Hematopoietic multipotent progenitor cell treated with erythropoietin and hydrocortisone succinate and interleukin-3 and kit ligand, for 4 days (in vitro differentiated cells): ENCODE measurements around the gene MSI2.

Experiments
- DNase-seq: peaks from one replicate; pipeline ENCODE4 v3.0.0-alpha.2; 2015

Gene MSI2

DNA sequence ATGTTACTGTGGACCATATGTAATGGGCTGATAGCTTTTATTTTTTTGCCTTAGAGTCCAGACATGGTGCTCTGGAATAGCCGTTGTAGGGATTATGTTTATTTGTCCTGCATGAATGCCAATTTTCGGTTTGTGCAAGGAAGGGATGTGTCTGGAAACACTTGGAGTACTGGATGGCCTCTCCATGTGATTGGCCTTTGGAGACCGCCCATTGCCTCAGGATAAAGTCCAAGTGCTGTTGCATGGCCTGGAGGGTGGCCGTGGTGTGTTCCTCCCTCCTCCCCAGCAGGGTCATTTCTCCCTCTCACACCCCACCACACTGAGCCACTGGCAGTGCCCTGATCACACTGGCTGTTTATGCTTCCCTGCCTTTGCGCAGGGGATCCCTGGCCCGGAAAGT is 93.9 kb downstream of the MSI2 start:
- no peak for DNase-seq

DNA sequence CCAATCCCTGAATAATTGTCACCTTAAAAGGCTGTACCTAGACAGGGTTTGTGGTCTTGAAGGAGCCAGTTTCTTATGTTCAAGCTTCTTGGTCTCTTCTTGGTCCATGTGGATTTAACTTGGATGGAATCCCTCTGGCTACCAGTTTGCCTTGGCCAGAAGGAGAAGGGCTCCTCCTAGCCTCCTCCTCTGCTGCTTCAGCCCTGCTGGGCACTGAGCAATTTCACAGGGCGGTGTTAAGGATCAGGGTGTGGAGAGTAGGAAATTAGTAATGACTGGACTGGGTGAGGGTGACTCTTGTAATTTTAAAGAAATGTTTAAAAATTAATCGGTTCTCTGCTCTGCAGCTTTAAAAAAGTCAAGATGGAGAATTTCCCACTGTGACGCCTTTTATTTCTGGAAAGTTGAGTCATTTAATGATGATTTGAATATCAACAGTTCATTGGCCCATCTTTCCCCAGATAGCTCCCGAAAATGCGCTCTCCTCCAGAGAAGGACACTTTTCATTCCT is 96.4 kb downstream of the MSI2 start:
- no peak for DNase-seq

DNA sequence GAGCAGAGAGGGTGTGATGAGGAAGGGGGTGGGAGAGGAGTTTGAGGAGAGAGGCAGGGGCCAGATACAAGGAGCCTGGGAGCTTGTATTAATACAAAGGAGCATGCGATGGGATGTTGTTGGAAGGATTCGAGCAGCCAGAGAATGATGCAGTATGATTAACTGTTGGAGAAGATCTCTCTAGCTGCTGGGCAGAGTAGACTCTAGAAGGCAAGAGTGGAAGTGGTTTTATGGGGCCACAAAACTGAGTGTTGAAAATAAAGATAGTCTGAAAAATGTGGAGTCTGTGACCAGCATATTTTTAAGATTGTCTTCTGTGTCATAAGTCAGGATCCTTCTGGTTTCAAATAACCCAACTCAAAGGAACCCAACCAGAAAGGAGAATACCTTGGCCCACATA is 98.3 kb downstream of the MSI2 start:
- peak; percentile 62 for DNase-seq

DNA sequence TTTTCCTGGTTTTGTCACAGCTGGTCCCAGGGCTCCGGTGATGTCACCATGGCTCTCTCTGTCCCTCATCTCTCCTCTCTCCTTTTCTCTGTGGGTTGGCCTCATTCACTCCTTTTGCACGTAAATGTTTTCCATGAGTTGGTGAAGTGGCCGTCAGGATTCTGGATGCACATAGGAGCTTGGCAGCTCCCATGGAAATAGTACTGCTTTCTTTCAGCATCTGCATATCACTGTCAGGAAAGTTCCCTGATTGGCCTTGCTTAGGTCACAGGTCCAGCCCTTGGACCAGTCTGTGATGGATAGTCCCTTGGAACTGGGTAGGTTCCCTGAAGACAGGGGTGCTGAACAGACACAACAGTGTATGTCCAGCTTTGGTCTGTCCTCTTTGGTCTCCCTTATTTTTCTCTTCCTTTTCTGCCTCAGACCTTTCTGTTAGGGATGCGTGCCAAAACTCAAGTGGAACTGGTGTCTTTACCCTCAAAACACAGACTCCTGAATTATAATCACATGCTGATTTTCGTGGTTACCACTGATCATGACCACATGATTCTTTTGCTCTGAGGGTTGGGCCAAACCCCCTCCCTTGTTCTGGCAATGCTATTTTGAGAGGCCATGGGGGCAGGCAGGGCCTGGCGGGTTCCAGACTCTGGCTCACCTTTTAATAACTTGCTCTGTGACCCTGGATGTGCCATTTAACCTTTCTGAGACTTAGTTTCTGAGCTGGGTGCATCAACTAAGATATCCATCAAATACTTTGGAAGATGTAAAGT is 99.0 kb downstream of the MSI2 start:
- DNase-seq, result peak; percentile 64

DNA sequence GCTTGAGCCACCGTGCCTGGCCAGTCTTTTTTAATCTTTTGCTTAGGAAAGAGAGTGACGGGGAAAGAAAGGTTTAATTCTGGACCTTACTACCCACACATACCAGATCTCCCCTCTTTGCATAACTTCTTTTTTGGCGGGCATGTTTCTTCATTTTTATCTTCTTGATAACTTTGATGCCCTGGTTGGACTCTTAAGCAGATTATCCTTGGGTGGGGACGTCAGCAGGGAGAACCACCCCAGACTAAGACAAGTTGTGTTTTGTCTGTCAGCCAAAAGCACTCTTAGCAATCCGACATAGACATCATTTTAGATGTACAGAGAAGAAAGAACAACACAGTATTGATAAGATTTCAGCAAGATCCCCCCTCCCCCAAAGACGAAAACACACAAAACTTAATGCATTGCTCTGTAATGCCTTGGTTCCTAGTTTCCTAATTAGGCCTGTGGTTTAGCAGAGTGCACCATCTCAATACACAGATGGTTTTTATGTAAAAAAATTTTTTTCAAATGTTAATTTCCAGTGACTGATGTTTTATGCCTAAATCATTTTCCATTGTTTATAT is 99.9 kb downstream of the MSI2 start:
- peak; percentile 67 for DNase-seq

DNA sequence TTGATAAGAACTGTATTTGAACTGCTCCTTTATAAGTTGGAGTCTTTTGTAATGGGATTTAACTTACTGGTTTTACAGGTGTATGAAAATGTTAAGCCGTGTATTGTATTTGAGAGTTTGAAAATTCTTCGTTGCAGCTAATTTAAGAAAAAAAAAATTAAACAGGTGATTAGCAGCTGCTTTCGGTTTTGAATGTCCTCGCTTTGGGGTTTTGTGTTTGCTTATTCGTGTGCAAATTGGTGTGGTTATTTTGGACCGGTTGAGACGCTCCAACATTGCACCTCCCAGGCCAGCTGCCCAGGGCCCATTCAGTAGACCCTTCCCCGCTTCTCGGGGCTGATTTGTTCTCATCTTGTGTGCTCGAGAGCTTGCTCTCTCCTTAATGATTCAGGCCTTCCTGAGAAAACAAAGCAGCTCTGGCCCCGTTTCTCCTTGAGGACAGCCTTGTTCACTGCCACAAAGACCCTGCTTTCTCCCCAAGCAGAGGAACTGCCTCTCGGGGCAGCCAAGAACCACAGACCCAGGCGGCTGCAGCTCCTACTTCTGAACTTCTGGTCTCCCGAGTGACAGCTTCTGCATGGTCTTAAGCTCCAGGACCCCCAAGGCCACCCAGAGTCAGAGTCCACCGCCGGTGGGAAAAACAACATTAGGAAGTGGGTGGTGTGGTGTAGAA is 100.5 kb downstream of the MSI2 start:
- peak; percentile 44 for DNase-seq

DNA sequence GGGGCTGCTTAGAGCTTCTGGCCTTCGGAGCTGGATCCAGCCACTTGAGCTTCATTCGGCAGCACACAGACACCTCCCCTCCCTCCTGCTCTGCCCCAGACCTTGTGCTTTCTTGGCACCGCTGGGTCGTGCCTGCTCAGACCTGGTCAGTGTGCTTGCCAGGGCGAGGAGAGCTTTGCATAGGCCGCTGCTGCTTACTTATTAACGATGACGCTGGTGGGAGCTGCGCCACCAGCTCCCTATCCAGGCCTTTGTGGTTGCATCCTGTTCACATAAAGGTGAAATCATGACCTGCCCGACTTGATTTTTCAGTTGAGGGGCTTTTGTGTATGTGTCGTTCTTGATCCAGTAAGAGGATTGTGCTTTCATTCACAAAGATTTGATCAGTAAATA is 101.1 kb downstream of the MSI2 start:
- no peak for DNase-seq

DNA sequence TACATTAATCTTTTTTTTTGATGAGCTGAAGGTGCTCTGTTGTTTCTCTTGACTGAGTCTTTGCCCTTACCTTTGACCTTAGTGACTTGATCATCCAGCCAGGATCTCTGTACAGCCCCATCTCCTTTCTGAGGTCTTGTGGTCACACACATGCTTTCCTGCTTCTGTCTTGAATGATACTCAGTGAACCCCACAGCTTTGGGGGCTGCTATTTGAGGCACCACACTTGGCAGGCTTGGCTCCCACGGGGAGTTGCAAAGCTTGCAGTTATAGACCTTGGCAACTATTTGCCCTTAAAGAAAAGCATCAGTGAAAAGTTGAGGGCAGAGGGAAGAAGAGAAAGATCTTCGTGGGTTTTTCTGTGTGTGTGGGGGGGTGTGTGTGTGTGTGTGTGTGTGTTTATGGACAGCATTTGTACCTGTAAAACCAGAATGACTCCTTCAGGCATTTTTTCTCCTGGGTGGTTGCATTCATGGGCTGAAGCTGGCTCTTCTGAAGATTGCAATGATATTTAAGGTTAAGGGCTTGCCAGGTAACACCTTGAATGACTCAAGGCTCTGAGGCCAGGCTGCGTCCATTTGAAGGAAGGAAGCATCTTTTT is 101.6 kb downstream of the MSI2 start:
- DNase-seq, result peak; percentile 55

DNA sequence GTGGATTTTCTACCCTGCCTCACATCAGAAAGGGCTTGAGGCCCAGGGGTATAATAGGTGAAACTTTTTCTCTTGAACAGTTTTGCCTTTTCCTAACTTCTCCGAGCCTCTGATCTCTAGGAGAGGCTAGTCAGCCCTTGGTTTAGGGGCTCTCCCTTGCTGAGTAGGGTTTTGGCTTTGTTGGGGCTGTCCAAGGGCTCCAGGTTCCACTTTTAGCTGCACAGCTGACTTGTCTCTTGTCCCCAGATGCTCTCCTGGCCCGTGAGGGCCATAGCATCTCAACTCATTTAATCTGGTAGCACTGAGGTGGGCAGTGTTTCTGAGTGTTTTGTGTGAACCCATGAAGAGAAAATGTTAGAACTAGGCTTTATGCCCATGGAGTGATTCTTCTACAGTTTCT is 103.9 kb downstream of the MSI2 start:
- no peak for DNase-seq

DNA sequence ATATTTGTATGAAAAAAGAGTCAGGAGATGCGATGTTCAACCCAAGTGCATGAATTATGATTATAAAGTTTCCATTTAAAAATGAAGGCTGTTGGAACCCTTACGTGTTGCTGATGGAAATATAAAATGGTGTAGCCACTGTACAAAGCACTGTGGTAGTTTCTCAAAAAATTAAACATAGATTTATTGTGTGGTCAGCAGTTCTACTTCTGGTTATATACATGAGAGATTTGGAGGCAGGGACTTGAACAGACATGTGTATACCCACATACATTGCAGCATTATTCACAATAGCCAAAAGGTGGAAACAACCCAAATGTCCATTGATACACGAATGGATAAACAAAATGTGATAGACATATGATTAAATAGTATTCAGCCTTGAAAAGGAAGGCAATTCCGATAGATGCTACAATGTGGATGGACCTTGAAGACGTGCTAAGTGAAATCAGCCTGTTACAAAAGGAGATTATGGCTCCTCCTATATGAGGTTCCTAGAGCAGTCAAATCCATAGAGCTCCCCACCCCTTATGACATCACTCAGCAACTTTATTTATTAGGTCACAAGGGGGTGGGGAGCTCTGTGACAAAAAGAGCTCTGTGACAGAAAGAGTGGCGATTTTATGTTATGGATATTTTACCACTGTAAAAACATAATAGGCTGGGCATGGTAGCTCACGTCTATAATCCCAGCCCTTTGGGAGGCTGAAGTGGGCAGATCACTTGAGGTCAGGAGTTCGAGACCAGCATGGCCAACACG is 106.7 kb downstream of the MSI2 start:
- DNase-seq, result no peak

DNA sequence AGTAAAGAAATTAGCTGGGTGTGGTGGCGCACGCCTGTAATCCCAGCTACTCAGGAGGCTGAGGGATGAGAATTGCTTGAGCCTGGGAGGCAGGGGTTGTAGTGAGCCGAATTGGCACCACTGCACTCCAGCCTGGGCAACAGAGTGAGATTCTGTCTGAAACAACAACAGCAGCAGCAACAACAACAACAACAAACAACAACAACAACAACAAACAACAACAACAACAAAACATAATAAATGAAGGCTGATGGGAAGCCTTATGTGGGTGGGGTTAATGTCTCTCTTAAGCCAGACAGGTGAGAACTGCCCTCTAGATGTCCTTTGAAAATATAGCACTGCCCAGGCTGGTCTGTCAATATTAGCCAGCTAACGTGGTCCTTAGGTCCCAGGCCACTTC is 107.3 kb downstream of the MSI2 start:
- no peak for DNase-seq

DNA sequence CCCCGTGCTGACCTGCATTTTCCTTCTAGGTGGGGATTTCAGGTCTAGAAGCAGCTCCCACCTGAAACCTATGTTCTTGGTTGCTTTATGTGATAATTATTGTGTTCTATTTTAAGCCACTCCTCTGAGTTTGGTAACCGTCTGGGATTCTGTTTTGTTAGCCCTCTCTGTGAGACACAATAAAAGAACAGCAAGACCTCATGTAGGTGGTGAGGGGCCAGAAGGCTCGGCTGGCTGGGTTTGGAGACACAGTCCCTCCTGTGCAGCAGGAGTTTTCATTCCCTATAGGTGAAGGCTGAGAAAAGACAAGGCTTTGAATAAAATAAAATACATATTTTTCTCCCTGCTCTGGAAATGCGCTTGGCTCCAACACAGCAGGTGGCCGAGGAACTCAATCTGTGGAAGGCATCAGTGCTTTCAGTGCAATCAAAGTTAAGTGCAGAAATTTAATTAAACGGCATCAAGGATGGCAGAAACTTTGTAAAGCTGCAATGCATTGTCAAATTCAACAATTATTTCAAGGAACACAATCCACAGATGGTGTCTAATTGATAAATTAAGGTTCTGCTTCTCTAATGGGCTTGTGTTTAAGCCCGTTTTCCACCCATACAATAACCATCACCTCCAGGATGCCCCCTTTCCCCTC is 107.8 kb downstream of the MSI2 start:
- DNase-seq, result no peak

DNA sequence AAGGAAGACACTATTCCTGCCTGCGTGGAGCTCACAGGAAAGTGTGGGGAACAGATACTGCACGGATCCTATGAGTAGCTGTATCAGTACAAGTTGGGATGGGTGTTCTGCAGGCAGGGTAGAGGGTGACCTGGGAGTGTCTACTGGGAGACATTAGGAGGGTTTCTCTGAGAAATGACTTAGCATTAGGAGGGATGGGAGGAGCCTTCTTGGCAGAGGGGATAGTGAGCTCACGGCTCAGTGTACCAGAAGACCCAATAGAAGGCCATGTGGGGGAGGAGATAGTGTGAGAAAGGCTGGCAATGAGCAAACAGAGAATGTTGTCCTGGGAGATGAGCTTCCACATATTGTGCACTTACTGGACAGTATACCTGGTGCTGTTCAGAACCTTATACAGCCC is 109.1 kb downstream of the MSI2 start:
- DNase-seq, result peak; percentile 73

DNA sequence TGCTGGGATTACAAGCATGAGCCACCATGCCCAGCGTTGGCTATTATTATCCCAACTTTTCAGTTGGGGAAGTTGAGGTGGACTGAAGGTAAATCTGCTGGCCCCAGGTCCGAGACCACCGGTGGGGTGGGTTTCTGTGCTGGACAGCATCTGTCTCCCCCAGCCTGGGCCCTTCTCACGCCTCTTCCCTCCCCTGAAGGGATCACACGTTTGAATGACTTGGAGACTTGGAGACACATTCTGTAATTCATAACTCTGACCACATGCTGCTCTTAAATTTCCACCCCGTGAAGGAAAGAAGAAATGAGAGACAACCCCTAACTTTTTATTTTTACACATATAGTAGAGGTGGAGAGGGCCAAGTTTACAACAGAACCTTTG is 109.8 kb downstream of the MSI2 start:
- no peak for DNase-seq

DNA sequence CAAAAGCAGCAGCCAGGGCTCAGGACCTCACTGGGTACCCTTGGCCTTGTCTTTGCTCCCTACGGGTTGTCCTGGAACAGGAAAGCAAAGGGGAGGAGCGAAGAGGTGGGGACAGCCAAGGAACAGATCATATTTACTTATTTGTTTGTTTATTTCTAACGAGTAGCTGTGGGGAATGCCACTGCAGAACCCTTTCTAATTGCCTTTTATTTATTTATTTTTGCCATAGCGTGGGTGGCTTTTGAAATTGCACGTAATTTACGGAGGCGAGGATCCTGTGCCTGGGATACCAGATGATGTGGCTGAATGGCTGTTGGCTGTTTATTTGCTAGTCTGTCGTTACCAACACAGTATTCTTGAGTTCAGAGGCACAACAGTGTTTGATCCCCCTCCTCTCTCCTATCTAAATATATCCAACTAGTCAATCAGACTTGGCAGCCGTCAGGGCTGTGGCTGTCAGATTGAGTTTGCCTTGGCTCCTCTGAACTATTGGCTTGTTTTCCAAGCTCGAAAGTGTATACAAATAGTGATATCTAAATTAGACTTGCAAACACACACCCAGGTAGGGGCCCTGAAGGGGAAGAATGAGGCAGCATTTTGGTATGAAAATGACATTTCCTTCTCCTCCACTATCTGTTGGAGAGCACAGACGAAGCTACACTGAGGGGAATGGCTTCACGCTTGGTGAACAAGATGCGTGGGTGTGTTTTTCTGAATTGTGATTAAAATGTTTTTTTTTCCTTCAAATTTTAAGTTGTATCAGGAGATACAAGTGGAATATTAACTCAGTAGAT is 110.4 kb downstream of the MSI2 start:
- peak; percentile 52 for DNase-seq

DNA sequence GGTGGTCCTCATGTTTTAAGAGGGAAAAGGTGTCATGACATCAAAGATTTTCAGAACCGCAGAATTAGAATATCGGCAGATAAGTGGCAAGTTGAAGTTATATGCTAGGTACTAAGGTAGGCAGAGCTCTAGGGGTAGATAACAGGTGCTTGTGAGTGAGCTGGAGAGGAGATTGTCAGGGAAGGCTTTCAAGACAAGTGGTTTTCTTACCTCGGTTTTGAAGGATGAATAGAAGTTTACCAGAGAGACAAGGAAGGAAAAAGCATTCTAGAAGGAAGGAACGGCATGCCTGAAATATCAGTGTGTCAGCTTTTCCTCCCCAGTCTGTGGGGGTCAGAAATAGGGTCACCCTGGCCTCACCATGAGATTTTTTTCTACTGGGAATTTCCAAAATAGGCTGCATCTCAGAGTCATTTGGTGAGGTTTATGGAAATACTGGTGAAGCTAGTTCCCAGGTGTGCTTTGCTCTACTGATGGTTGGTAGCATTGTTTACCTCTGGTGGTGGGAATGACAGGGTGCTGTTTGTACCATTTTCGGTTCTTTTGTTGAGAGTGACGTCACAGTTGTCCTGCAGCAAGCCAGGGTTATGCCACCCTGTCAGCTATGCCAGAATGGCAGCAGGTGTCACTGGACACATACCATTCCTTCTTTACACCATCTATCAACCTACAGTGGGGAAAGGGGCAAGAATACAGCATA is 112.5 kb downstream of the MSI2 start:
- no peak for DNase-seq

DNA sequence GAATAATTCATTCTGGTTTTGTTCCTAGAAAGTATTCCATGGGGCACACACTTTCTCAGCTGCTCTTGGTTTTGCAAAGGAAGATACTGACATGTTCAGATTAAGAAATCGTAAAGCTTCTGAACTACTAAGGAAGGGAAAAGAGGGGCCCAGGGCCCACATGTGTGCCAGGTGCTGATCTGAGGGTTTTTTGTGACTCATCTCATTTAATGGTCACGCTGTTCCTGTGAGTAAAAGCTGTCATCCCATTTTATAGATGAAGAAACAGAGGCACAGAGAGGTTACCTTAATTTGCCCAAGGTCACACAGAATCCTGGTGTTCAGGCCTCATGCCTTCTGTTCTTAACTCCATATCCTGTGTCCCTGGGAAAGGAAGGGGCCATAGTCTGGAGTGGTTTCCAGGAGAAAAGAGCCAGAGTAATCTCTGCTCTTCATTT is 113.2 kb downstream of the MSI2 start:
- DNase-seq, result no peak

DNA sequence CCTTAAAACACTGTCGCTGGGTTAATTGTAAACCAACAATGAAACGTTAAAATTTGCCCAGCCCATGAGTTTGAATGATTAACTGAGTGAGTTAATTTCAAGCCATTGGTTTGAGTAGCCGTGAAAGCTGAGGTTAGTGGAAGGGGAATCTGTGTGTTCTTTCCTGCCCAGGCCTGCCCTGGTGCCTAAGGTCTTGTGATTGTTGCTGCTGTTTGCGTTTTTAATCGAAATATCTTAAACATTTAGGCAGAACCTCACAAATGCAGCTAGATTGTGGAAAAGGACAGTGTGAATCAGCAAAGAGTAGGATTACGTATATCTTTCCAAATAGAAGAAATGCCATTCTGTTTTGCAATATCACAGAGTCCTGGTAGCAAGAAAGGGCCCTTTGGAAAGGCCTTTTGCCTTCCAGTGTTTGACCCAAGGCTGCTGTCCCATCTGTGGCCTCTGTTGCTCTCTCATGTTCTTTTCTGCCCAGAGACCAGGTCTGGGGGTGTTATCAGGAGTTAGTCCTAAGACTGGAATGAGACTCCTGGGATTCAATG is 113.8 kb downstream of the MSI2 start:
- no peak for DNase-seq

DNA sequence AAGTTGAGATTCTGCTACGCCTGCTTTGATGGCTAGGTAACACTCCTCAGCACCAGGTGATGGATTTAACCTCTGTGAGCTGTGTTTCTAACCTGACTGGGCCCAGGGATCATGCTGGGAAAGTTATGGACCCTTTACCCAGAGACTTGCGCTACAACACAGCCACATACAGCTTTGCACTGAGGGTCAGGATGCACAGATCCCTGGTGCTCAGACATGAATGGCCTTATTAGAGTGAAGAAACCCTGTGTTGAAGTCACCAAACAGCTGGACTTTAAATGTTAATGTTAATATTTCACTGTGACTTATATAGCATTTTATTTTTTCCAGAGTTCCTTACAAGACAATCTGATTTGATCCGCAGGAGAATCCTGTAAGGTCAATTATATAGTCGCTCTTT is 114.3 kb downstream of the MSI2 start:
- no peak for DNase-seq

DNA sequence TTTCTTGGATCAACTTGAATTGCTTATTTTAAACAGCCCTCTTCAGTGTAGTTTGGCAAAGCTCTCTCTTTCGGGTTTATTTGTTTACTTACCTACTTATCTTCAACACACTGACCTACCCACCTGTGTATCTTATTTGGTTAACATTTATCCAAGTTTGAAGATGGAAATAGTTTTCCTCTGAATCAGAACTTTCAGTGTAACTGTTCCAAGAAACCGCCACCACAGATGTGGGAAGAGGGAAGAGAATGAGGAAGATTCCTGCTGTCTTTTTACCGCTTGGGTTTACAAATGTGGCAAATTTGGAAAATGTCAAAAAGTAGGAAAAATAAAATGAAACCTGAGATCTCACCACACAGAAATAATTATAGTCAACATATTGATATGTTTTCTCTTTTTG is 115.8 kb downstream of the MSI2 start:
- no peak for DNase-seq

DNA sequence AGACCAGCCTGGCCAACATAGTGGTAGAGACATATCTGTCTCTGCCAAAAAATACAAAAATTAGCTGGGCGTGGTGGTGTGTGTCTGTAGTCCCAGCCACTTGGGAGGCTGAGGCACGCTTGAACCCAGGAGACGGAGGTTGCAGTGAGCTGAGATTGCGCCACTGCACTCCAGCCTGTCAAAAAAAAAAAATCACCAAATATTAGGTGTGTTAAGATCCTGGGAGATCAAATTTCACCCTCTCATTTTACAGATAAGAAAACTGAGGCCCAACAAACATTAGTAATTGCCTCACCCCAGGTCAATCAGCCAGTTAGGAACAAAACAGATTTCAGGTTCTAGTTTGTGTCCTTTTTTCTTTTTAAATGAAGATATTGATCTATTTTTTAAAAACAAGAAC is 116.7 kb downstream of the MSI2 start:
- no peak for DNase-seq
